Activated B cell treated with CpG ODN at 0.5 μM for 24 hours (primary cell): ENCODE results near the gene CERK. TPM values are rescaled to one million over a fixed set of nuclear protein-coding genes. Genes with fewer than 3 reads are reported as not detected.

ENCODE experiments used
- ATAC-seq: fragments of 200-7000 bp; cut with Tn5 transposase; one replicate; pipeline ENCODE4 v1.10.0; 2021; ENCODE audit warnings: low read depth, mild to moderate bottlenecking, moderate library complexity
- CTCF ChIA-PET: fragments of 350-600 bp; sonication (Branson Sonifier 250); formaldehyde crosslinking; loops from one replicate; lab custom pipeline; 2021; ENCODE audit warnings: antibody characterized with exemption; lab: Charles Lee
- POLR2A ChIA-PET: fragments of 350-600 bp; sonication (Branson Sonifier 250); formaldehyde crosslinking; loops from one replicate; lab custom pipeline; 2021; ENCODE audit warnings: antibody characterized with exemption; lab: Charles Lee
- DNase-seq: peaks from one replicate; pipeline ENCODE4 v3.0.0; 2022
- H3K27ac Mint-ChIP-seq: one replicate; pipeline ENCODE4 v1.8.0; 2020; ENCODE audit warnings: mixed read lengths
- H3K27me3 Mint-ChIP-seq: one replicate; pipeline ENCODE4 v1.8.0; 2021; ENCODE audit warnings: mixed read lengths
- H3K36me3 Mint-ChIP-seq: one replicate; pipeline ENCODE4 v1.8.0; 2021; ENCODE audit warnings: low read depth, mixed read lengths
- H3K4me1 Mint-ChIP-seq: one replicate; pipeline ENCODE4 v1.8.0; 2021; ENCODE audit warnings: mixed read lengths
- H3K4me3 Mint-ChIP-seq: one replicate; pipeline ENCODE4 v1.8.0; 2020; ENCODE audit warnings: mild to moderate bottlenecking, mixed read lengths
- H3K9me3 Mint-ChIP-seq: one replicate; pipeline ENCODE4 v1.8.0; 2020; ENCODE audit warnings: mixed read lengths
- CTCF ChIP-seq: fragments of 200-600 bp; IDR thresholded peaks from one replicate; pipeline ENCODE4 v1.8.0; 2022; ENCODE audit warnings: antibody characterized with exemption, mild to moderate bottlenecking
- intact Hi-C: fragments of 100-400 bp; cut with micrococcal nuclease; formaldehyde crosslinking; loops from one replicate; pipeline ENCODE4 v1.15.1; 2024
- total RNA-seq: library from RNA; stranded (reverse); gene quantifications from 2 replicates; pipeline ENCODE4 v1.2.3, GENCODE V29; 2022

The CERK gene
- total RNA-seq, 1 donor from 2014 or later: 13.8 TPM

DNA sequence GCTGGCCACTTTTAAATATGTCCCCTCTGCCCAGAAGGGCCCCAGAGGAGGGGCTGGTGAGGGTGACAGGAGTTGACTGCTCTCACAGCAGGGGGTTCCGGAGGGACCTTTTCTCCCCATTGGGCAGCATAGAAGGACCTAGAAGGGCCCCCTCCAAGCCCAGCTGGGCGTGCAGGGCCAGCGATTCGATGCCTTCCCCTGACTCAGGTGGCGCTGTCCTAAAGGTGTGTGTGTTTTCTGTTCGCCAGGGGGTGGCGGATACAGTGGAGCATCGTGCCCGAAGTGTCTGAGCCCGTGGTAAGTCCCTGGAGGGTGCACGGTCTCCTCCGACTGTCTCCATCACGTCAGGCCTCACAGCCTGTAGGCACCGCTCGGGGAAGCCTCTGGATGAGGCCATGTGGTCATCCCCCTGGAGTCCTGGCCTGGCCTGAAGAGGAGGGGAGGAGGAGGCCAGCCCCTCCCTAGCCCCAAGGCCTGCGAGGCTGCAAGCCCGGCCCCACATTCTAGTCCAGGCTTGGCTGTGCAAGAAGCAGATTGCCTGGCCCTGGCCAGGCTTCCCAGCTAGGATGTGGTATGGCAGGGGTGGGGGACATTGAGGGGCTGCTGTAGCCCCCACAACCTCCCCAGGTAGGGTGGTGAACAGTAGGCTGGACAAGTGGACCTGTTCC, 71.3 kb downstream of the CERK start:
- Mint-ChIP-seq H3K36me3 (peaks cover 51% of the 10 kb centered on the region), H3K4me3 (no peak overlapping the region), H3K27me3 (no peaks in the 10 kb centered on the region), H3K9me3 (no peaks in the 10 kb centered on the region), H3K27ac (no peak overlapping the region), H3K4me1 (peaks cover 1% of the 10 kb centered on the region)
- ATAC-seq: no peak
- CTCF ChIA-PET: no interaction called here
- no peak for TF ChIP-seq CTCF
- POLR2A ChIA-PET: no interaction called here
- intact Hi-C loops: no loop called here
- DNase-seq: no peak

DNA sequence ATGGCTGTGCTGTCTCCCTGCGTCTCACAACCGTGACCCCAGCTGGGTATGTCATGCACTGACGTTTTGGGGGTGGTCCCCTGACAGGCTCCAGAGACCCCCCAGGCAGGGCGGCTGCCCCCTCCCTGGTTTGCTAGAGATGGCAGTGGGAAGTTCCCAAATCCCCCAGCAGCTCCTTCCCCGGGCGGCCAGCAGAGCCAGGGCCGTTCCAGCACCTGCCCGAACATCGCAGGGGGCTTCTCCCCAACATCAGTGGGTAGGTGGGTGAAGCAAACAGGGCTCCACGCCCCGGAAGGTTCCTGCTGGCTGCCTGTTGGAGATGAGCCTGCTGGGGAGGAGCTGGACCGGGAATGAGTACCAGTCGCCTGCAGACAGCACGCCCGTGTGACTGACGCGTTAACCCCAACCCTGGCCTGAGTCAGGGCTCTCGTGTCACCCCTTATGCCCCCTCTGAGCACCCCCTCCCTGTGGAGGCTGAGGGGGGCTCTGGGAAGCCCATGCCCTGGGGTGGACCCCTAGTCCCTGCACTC, 72.2 kb downstream of the CERK start:
- no peaks in the 10 kb centered on the region for H3K4me1 Mint-ChIP-seq
- H3K4me3 Mint-ChIP-seq: no peak overlapping the region
- H3K27ac Mint-ChIP-seq: no peak overlapping the region
- POLR2A ChIA-PET: no interaction called here
- H3K36me3 Mint-ChIP-seq: peaks cover 55% of the 10 kb centered on the region
- no peaks in the 10 kb centered on the region for H3K9me3 Mint-ChIP-seq
- TF ChIP-seq CTCF: no peak
- CTCF ChIA-PET: interaction anchor here (0.9 kb wide), 1 partner anchor 102 kb away, joined by 3 read pairs; no protein-coding TSS in a partner anchor
- DNase-seq (no peak), ATAC-seq (no peak)
- intact Hi-C loops: no loop called here
- no peaks in the 10 kb centered on the region for H3K27me3 Mint-ChIP-seq

DNA sequence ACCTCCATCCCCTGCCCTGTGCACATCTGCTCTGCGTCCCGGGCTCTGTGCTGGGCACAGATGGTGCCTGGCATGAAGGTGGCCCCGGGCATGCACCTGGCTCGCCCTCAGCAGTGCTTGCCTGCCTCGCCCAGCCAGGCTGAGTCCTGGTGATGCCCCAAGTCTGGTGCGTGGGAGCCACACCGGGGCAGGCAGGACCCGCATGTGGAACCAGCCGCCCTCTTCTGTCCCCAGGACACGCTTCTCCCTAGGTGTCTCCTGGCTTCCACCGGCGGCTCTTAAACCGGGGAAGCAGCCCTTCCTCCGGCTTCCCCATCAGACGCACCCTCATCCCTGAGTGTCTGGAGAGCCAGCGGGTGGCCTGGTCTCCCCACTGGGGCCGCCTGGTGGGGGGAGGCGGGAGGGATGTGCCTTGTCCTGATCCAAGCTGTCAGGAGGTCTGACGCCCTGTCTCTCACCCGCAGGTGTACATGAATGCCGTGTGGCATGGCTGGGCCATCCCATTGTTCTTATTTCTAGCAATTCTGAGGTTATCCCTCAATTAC, 72.8 kb downstream of the CERK start:
- intact Hi-C loops: no loop called here
- no peaks in the 10 kb centered on the region for H3K4me1 Mint-ChIP-seq
- H3K27me3 Mint-ChIP-seq: no peaks in the 10 kb centered on the region
- no peak overlapping the region for H3K4me3 Mint-ChIP-seq
- DNase-seq (no peak), ATAC-seq (no peak)
- POLR2A ChIA-PET: no interaction called here
- H3K9me3 Mint-ChIP-seq: no peaks in the 10 kb centered on the region
- no peak for TF ChIP-seq CTCF
- H3K27ac Mint-ChIP-seq: no peak overlapping the region
- peaks cover 56% of the 10 kb centered on the region for H3K36me3 Mint-ChIP-seq
- CTCF ChIA-PET: interaction anchor here (0.9 kb wide), 1 partner anchor 101 kb away, joined by 3 read pairs; no protein-coding TSS in a partner anchor

- CTCF ChIA-PET: no interaction called here
- DNase-seq (no peak), ATAC-seq (no peak)
- Mint-ChIP-seq H3K4me1 (no peaks in the 10 kb centered on the region), H3K9me3 (no peaks in the 10 kb centered on the region), H3K36me3 (peaks cover 54% of the 10 kb centered on the region), H3K27ac (no peak overlapping the region), H3K27me3 (no peaks in the 10 kb centered on the region), H3K4me3 (no peak overlapping the region)
- TF ChIP-seq CTCF: no peak
- POLR2A ChIA-PET: no interaction called here
- intact Hi-C loops: no loop called here
Measured at GRCh38 chr22:46664301-46664855, 73.7 kb downstream of the CERK start.

DNA sequence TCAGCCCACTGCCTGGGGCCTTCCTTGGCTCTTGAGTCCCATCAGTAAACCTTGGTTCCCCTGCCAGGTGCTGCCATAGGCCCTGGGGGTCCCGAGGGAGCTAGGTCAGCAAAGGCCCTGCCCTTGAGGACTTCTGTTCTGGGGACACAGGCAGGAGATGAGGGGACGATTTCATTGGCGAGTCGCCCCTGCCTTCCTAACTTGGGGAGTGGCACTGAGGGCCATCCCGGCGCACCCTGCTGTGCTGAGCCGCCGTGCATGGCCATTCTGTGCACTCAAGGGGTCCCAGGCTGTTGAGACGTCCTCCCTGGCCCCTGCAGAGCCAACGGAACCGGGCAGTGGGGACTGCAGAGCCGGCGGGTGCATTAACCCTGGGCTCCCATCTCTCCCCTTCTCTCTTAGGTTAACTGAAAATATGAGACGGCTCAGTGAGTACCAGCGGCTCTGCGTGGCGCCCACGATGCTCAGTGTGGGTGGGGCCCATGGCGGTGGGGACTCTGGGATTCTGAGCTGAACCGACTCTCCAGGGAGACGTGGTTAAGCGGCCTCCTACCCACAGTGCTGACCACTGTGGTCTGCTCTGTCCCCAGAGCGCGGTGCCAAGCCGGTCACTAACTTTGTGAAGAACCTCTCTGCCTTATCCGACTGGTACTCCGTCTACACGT, 74.5 kb downstream of the CERK start:
- CTCF ChIA-PET: no interaction called here
- H3K9me3 Mint-ChIP-seq: no peaks in the 10 kb centered on the region

More for the DNA sequence above, 74.5 kb downstream of the CERK start:
- TF ChIP-seq CTCF: no peak
- Mint-ChIP-seq H3K4me1 (no peaks in the 10 kb centered on the region), H3K36me3 (peaks cover 55% of the 10 kb centered on the region), H3K27me3 (no peaks in the 10 kb centered on the region), H3K27ac (no peak overlapping the region), H3K4me3 (no peak overlapping the region)
- POLR2A ChIA-PET: no interaction called here
- ATAC-seq: no peak
- DNase-seq: no peak
- intact Hi-C loops: no loop called here
